HG03139 (cell line): ENCODE measurements around the gene GADD45G.

Experiments
- ATAC-seq: cut with Tn5 transposase; IDR thresholded peaks from one replicate; pipeline ENCODE4 v1.9.1; 2021; ENCODE audit not compliant: unreplicated experiment

GADD45G gene, protein sequence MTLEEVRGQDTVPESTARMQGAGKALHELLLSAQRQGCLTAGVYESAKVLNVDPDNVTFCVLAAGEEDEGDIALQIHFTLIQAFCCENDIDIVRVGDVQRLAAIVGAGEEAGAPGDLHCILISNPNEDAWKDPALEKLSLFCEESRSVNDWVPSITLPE

GRCh38 chr9:89604729-89605464 is at the start of gene GADD45G:
TSS of gene GADD45G (plus strand) at chr9:89605012. CDS start at chr9:89605122, 110 bp downstream.
- ATAC-seq: no peak

DNA sequence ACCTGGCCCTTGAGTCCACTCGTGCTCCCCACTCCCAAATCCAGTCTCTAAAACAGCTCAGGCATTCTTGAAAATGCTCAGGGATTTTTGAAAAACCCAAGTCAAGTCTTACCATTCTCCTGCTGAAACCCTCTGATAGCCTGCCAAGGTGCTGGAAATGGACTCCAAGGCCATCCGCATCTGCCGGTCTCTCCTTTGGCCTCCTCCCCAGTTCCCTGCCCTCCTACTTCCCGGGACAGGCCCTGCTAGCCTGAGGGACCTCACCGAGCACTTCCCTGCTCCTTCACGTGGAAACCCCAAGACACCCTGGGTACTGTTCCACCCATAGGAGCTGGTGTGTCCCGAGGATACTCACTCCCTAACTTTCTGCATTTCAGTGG is 49.8 kb upstream of the GADD45G start:
- ATAC-seq: no peak

GRCh38 chr9:89555451-89556375 is 49.1 kb upstream of the GADD45G start:
- ATAC-seq: peak; percentile 69

- no peak for ATAC-seq
These were observed 46.5 kb upstream of the GADD45G start for GRCh38 chr9:89558196-89558899.

DNA sequence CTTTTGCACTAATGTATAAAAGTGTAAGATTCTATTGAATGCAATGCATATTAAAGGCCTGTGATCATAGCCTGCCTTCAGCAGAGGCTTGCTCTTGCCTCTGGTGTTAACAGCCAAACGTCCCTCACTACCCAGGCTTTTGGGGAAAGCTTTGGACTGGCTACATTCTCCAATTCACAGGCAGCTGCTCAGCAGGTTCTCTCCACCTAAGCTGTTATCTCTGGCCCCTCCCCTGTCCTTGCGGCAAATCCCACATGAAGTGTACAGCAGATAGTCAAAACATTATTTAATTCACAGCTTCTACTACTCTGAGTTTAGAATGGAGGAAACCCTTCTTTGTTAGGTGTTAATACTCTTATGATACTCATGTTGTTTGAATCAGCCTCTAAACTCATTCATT is 45.9 kb upstream of the GADD45G start:
- no peak for ATAC-seq

DNA sequence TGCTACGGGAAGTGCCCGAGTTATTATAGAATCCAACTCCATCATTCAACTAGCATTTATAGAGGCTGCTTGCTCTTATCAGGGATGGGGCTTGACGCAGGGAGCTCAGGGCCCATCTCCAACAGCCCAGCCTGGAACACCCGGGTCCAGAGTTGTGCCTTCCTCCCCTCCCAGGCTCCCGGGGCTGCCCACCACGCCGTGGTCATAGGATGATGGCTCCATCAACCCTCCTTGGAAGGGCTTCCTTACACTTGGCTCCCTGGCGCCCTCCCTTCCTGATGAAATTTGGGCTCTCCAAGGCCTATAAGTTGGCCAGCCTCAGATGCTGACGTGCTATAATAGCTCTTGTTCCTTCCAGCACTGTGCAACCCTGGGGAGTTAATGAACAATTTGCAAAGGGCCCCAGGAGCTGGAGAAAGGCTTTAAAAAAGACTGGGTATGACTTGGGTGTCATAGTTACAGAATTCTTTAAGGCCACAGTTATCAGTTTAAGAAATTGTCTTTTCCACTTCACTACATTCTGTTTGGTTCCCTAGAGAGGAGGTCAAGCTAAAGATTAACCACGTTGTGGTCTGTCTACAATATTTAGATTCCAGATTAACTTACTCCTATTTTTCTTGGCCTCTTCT is 42.5 kb upstream of the GADD45G start:
- peak; percentile 62 for ATAC-seq

DNA sequence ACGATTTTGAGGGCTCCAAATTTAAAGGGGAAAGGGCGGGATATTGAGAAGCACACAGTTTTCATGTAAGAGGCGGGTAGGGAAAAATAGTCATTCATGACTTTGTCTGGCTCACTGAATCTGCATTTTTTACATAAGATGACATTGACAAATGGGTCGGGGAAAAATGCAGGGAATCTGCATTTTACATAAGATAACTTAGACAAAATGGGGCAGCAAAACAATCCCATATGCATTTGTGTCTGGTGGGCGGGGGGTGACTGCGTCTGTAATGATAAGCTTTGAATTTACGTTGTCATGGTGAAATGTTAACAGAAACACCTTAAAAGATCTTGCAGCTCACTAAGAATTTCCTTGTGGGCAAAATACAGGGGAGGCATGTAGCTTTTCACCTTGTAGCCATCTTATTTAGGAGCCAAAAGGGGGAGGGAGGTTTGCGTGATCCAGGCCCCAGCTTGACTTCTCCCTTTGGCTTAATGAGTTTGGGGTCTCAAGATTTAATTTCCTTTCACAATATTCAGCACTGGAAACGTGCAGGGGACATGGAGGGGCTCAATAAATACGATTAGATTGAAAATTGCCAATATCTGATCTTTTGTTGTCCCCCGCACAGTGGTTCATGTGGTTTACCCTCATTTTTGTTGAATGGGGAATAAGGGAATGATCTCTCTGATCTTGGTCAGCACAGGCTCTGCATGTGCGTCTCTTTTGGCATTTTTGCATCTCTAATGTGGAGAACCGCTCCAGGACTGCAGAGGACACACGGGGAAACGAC is 41.1 kb upstream of the GADD45G start:
- ATAC-seq: no peak

GRCh38 chr9:89564346-89564878 is 40.4 kb upstream of the GADD45G start:
- no peak for ATAC-seq

DNA sequence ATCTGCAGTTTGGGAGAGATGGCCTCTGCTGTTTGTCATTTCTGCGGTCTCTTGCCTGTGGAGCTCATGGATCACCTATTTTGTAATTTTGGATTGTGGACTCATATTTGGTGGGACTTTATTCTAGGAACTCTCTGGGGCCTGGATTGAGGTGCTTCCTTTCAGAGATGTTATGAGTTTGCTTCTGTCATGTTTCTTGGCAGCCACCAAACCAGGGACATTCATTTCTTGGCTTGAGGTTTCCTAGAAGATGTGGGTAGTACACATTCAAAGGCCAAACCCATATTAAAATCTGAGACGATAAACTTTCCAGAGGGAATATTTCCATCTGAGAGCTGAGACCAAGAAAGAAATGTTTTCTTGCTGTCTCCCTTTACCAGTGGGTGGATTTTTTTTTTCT is 37.2 kb upstream of the GADD45G start:
- ATAC-seq: no peak

- no peak for ATAC-seq
These were observed 30.5 kb upstream of the GADD45G start for GRCh38 chr9:89574309-89574708.

DNA sequence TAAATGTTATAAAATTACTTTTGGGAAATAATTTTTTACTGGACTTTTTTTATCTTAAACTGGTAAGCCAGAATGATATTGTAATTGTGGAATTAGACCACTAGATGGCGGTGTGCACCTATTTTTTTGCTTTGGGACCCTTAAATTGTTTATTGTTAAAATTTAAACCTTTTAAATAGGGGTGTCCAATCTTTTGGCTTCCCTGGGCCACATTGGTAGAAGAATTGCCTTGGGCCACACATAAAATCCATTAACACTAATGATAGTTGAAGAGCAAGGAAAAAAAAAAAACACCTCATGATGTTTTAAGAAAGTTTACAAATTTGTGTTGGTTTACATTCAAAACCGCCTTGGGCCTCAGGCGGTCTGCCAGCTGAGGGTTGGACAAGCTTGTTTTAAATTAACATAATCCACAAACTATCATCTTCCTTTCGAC is 28.4 kb upstream of the GADD45G start:
- ATAC-seq: no peak

- no peak for ATAC-seq
These were observed 27.4 kb upstream of the GADD45G start for GRCh38 chr9:89577363-89577762.

- ATAC-seq: no peak
These were observed 24.9 kb upstream of the GADD45G start for GRCh38 chr9:89579741-89580385.

GRCh38 chr9:89586311-89586710 is 18.5 kb upstream of the GADD45G start:
- ATAC-seq: no peak

DNA sequence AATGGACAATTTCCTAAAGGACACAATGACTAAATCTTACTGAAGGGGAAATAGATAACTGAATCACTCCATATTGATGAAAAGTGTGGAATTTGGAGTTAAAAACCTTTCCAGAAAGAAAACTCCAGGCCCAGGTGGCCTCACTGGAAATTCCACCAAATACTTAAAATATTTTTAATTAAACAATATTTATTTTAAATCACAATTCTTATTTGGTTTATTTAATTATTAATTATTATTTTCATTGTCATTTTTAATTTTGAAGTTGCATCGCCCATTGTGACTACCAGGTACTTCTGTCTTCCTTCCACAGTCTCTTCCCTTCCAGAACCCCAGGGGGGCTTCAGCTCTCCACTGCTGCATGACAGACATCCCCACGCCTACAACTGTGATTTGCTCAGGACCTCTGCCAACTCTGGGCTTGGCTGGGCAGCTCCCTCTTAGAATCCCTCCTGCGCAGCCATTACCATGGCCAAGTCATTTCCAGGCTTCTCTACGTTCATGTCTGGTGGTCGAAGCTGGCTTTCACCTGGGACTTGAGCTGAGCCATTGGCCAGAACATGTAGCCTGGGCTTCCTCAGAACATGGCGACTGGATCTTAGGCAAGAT is 16.4 kb upstream of the GADD45G start:
- ATAC-seq: no peak

- ATAC-seq: no peak
These were observed 14.4 kb upstream of the GADD45G start for GRCh38 chr9:89590415-89590814.

DNA sequence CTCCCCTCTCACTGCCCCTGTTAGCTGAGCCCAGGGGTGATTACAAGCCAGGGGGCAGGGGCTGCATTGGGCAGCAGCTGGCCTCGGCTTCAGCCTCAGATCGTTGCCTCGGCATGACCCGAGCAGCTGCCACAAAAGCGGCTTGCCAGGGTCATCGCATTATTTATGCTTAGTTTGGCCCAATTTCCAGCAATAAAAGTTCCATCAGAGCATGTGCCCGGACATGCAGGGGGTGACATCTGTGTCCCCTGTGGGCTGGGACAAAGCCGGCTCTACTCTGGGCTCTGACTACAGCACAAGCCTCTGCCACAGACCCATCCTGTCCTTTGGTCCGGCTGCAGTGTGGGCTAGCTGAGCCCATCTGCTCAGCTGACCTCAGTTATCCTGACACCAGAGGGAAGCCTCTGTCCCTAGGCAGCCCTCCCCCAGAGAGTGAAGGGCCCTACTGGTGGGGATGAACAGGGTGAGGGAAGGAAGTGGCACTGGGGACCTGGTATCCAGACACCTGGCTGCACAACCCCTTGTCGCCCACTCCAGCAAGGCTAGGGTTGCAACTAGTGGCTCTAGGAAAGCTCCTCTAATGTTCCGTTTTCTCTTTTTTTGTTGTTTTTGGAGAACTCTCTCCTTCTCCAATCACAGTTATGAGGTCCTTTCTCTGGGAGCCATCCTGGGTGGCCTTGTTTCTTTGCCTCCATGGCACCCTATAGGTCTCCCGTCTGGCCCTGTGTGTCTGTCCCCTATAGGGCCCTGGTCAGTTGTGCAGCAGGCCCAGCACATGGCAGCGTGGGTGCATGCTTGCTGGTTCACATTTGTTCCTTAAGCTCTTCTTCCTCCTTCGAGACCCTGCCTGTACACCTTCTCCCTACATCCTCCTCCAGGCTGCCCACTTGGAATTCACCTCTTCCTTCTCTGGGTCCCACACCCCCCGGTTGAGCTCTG is 13.3 kb upstream of the GADD45G start:
- no peak for ATAC-seq
